H9 (cell line): ENCODE measurements around the gene LMBRD2. TPM values are rescaled to one million over a fixed set of nuclear protein-coding genes. Genes with fewer than 3 reads are reported as not detected.

Experiments used
- DNase-seq: peaks from one replicate; pipeline ENCODE4 v3.0.0-alpha.2; 2017
- H2AFZ ChIP-seq: one replicate; pipeline ENCODE4 v1.6.1; 2013; ENCODE audit warnings: mild to moderate bottlenecking, low read length, control low read depth, moderate library complexity
- H2AK5ac ChIP-seq: 2 replicates; pipeline ENCODE4 v1.6.1; 2013; ENCODE audit warnings: low read length, control low read depth, mixed read lengths; ENCODE audit not compliant: insufficient read length
- H2BK120ac ChIP-seq: one replicate; pipeline ENCODE4 v1.6.1; 2013; ENCODE audit warnings: low read depth, mild to moderate bottlenecking, low read length, control low read depth, inconsistent platforms; ENCODE audit not compliant: poor library complexity, severe bottlenecking
- H2BK12ac ChIP-seq: 2 replicates; pipeline ENCODE4 v1.6.1; 2013; ENCODE audit warnings: low read length, control low read depth, mixed read lengths, low read depth; ENCODE audit not compliant: insufficient read length
- H2BK15ac ChIP-seq: 2 replicates; pipeline ENCODE4 v1.6.1; 2013; ENCODE audit warnings: low read depth, low read length, control low read depth
- H2BK20ac ChIP-seq: one replicate; pipeline ENCODE4 v1.6.1; 2013; ENCODE audit warnings: low read depth, mild to moderate bottlenecking, low read length, control low read depth, inconsistent platforms; ENCODE audit not compliant: poor library complexity, severe bottlenecking
- H2BK5ac ChIP-seq: 2 replicates; pipeline ENCODE4 v1.6.1; 2013; ENCODE audit warnings: low read length, control low read depth, mixed read lengths; ENCODE audit not compliant: insufficient read length
- H3K14ac ChIP-seq: 2 replicates; pipeline ENCODE4 v1.6.1; 2013; ENCODE audit warnings: low read length, control low read depth; ENCODE audit not compliant: insufficient read depth
- H3K18ac ChIP-seq: 2 replicates; pipeline ENCODE4 v1.6.1; 2013; ENCODE audit warnings: low read depth, mild to moderate bottlenecking, mixed read lengths, low read length, control low read depth; ENCODE audit not compliant: insufficient read length
- H3K23ac ChIP-seq: 2 replicates; pipeline ENCODE4 v1.6.1; 2013; ENCODE audit warnings: low read length, control low read depth, mixed read lengths, low read depth; ENCODE audit not compliant: insufficient read length
- H3K23me2 ChIP-seq: 2 replicates; pipeline ENCODE4 v1.6.1; 2013; ENCODE audit warnings: low read depth, mild to moderate bottlenecking, mixed read lengths, low read length, control low read depth; ENCODE audit not compliant: insufficient read length, poor library complexity, severe bottlenecking
- H3K27ac ChIP-seq: 2 replicates; pipeline ENCODE4 v1.5.1; 2013; ENCODE audit warnings: low read length, control low read depth, mixed read lengths, low read depth; ENCODE audit not compliant: insufficient read length
- H3K27me3 ChIP-seq: 2 replicates; pipeline ENCODE4 v1.6.1; 2013; ENCODE audit warnings: low read length, control low read depth, inconsistent platforms; ENCODE audit not compliant: insufficient read depth
- H3K4ac ChIP-seq: 2 replicates; pipeline ENCODE4 v1.6.1; 2013; ENCODE audit warnings: low read depth, mild to moderate bottlenecking, control low read depth, inconsistent platforms, low read length, moderate library complexity
- H3K4me1 ChIP-seq: 2 replicates; pipeline ENCODE4 v1.6.1; 2013; ENCODE audit warnings: low read length, control low read depth, inconsistent platforms; ENCODE audit not compliant: insufficient read depth
- H3K4me2 ChIP-seq: 2 replicates; pipeline ENCODE4 v1.6.1; 2013; ENCODE audit warnings: low read length, control low read depth, mixed read lengths; ENCODE audit not compliant: insufficient read length, insufficient read depth
- H3K56ac ChIP-seq: 2 replicates; pipeline ENCODE4 v1.6.1; 2013; ENCODE audit warnings: low read depth, mild to moderate bottlenecking, mixed read lengths, low read length, control low read depth; ENCODE audit not compliant: insufficient read length
- H3K79me1 ChIP-seq: 2 replicates; pipeline ENCODE4 v1.6.1; 2013; ENCODE audit warnings: low read depth, mild to moderate bottlenecking, moderate library complexity, low read length, control low read depth, inconsistent platforms; ENCODE audit not compliant: insufficient read depth, poor library complexity, severe bottlenecking
- H3K79me2 ChIP-seq: 2 replicates; pipeline ENCODE4 v1.6.1; 2013; ENCODE audit warnings: low read length, control low read depth, inconsistent platforms; ENCODE audit not compliant: insufficient read depth
- H3K9ac ChIP-seq: 2 replicates; pipeline ENCODE4 v1.6.1; 2013; ENCODE audit warnings: low read length, control low read depth, mixed read lengths; ENCODE audit not compliant: insufficient read length; ENCODE audit errors: extremely low read depth
- H3K9me3 ChIP-seq: one replicate; pipeline ENCODE4 v1.6.1; 2013; ENCODE audit warnings: low read depth, low read length, inconsistent platforms; ENCODE audit not compliant: control insufficient read depth
- H3T11ph ChIP-seq: one replicate; pipeline ENCODE4 v1.6.1; 2013; ENCODE audit warnings: mild to moderate bottlenecking, low read length, control low read depth, inconsistent platforms
- H4K20me1 ChIP-seq: one replicate; pipeline ENCODE4 v1.6.1; 2013; ENCODE audit not compliant: control insufficient read depth, insufficient read length, insufficient read depth
- H4K5ac ChIP-seq: 2 replicates; pipeline ENCODE4 v1.6.1; 2013; ENCODE audit warnings: low read depth, mild to moderate bottlenecking, mixed read lengths, low read length, control low read depth; ENCODE audit not compliant: insufficient read length
- H4K8ac ChIP-seq: replicated peaks from 2 replicates; pipeline ENCODE4 v1.6.1; 2013; ENCODE audit warnings: low read length, control low read depth, mixed read lengths, low read depth; ENCODE audit not compliant: insufficient read length
- H4K91ac ChIP-seq: 2 replicates; pipeline ENCODE4 v1.6.1; 2013; ENCODE audit warnings: low read depth, mild to moderate bottlenecking, moderate library complexity, mixed read lengths, low read length, control low read depth; ENCODE audit not compliant: insufficient read length
- H3K27ac Mint-ChIP-seq, 3 experiments: 2 replicates in 2 of 3; 3 replicates in 1 of 3; pipeline ENCODE4 v1.8.0; 2020 to 2021; ENCODE audit warnings: mixed read lengths in 3 of 3, mild to moderate bottlenecking in 1 of 3, moderate library complexity in 1 of 3
- H3K27me3 Mint-ChIP-seq: 2 replicates; pipeline ENCODE4 v1.8.0; 2021; ENCODE audit warnings: low read depth, mild to moderate bottlenecking, moderate library complexity, mixed read lengths
- H3K36me3 Mint-ChIP-seq, 3 experiments: 2 replicates in 2 of 3; 3 replicates in 1 of 3; pipeline ENCODE4 v1.8.0; 2020 to 2021; ENCODE audit warnings: low read depth in 3 of 3, mixed read lengths in 3 of 3; ENCODE audit not compliant: insufficient read depth in 1 of 3
- H3K4me1 Mint-ChIP-seq, 2 experiments: 2 replicates each; pipeline ENCODE4 v1.8.0; 2020; ENCODE audit warnings: mixed read lengths in 2 of 2
- H3K4me3 Mint-ChIP-seq, 2 experiments: 2 replicates in 1 of 2; 3 replicates in 1 of 2; pipeline ENCODE4 v1.8.0; 2020 to 2021; ENCODE audit warnings: mild to moderate bottlenecking in 2 of 2, mixed read lengths in 2 of 2, moderate library complexity in 1 of 2
- H3K9me3 Mint-ChIP-seq, 2 experiments: 2 replicates in 1 of 2; 3 replicates in 1 of 2; pipeline ENCODE4 v1.8.0; 2020; ENCODE audit warnings: mild to moderate bottlenecking in 2 of 2, mixed read lengths in 2 of 2, moderate library complexity in 1 of 2
- WGBS: extraction: QIAGEN DNeasy Blood & Tissue Kit; methylation state at CpG from one replicate; pipeline ENCODE4 v1.1.7; 2013; ENCODE audit warnings: missing lambda C conversion rate, low lambda C conversion rate, mixed read lengths; ENCODE audit not compliant: insufficient read length; ENCODE audit errors: extremely low coverage; 5-methylcytosine and 5-hydroxymethylcytosine counted together
- total RNA-seq: library from RNA; stranded (reverse); gene quantifications from 2 replicates; pipeline ENCODE4 v1.2.1, GENCODE V29; 2021
- TF ChIP-seq, protein P1 (sequence below): fragments of 200-600 bp; sonication (generic); conservative IDR thresholded peaks from 3 replicates; pipeline ENCODE4 v1.8.0; 2021; ENCODE audit warnings: antibody characterized with exemption, mild to moderate bottlenecking

The LMBRD2 gene
- total RNA-seq, 1 experiment from 2014 or later = 5.3 TPM

DNA sequence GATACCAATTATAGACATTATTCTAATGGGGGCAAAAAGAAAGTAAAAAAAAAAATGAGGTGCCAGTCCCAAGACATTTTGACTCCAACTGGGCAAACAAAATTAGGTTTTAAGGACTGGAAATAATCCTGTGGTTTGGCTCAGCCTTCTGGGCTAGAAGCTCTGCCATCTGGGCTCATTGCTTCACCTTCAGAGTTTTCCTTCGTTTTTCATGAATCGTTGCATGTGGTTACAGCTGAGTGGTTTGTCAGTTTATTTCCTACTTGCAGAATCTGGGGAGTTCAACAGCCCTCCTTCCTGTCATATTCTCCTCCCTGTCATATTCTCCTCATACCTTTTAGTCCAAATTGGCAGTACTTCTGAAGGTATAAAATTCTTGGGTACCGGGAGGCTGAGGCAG lies 97.0 kb downstream of the LMBRD2 start:
- Histone ChIP-seq H3K27me3 (no peaks in the 10 kb centered on the region), H3K23ac (no peak overlapping the region), H3K14ac (no peak overlapping the region), H3K79me2 (no peaks in the 10 kb centered on the region), H2BK120ac (no peak overlapping the region), H4K5ac (no peak overlapping the region), H3K4me1 (no peaks in the 10 kb centered on the region), H2AK5ac (no peak overlapping the region), H4K8ac (no peak overlapping the region), H2BK12ac (no peak overlapping the region), H2AFZ (no peak overlapping the region), H2BK15ac (no peak overlapping the region), H3K23me2 (no peaks in the 10 kb centered on the region), H3K56ac (no peak overlapping the region), H2BK5ac (no peak overlapping the region), H3T11ph (no peak overlapping the region), H4K91ac (no peak overlapping the region), H3K27ac (no peak overlapping the region), H3K4ac (no peak overlapping the region), H2BK20ac (no peak overlapping the region), H3K18ac (no peak overlapping the region), H3K9me3 (no peaks in the 10 kb centered on the region), H3K4me2 (no peak overlapping the region), H3K79me1 (no peaks in the 10 kb centered on the region), H3K9ac (no peak overlapping the region), H4K20me1 (no peaks in the 10 kb centered on the region)
- TF ChIP-seq, protein P1, sequence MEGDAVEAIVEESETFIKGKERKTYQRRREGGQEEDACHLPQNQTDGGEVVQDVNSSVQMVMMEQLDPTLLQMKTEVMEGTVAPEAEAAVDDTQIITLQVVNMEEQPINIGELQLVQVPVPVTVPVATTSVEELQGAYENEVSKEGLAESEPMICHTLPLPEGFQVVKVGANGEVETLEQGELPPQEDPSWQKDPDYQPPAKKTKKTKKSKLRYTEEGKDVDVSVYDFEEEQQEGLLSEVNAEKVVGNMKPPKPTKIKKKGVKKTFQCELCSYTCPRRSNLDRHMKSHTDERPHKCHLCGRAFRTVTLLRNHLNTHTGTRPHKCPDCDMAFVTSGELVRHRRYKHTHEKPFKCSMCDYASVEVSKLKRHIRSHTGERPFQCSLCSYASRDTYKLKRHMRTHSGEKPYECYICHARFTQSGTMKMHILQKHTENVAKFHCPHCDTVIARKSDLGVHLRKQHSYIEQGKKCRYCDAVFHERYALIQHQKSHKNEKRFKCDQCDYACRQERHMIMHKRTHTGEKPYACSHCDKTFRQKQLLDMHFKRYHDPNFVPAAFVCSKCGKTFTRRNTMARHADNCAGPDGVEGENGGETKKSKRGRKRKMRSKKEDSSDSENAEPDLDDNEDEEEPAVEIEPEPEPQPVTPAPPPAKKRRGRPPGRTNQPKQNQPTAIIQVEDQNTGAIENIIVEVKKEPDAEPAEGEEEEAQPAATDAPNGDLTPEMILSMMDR = no peak
- no peaks in the 10 kb centered on the region for H3K27me3 Mint-ChIP-seq
- no peak for DNase-seq
- peaks cover 3 to 9% (median 3%) of the 10 kb centered on the region in 3 experiments; a peak in 4 of 7 replicates for H3K36me3 Mint-ChIP-seq
- H3K4me1 Mint-ChIP-seq = no peaks in the 10 kb centered on the region
- H3K4me3 Mint-ChIP-seq = no peak overlapping the region
- WGBS = no CpG with 5 or more reads among the region's 3 CpGs
- H3K27ac Mint-ChIP-seq = peak overlapping the region in 1 of 3 experiments; percentile 54; a peak in 1 of 7 replicates
- no peaks in the 10 kb centered on the region for H3K9me3 Mint-ChIP-seq
